ENCODE data around the gene ITIH1. TPM values are rescaled to one million over a fixed set of nuclear protein-coding genes. Genes with fewer than 3 reads are reported as not detected.
"Not testable (repeated sequence)": the region's sequence is repeated elsewhere in the genome, so short reads cannot be mapped to it uniquely, and the experiment has no call there.

The ITIH1 gene
- total RNA-seq, 2 donors from 2014 or later = 4.4 TPM; not detected in 1

DNA sequence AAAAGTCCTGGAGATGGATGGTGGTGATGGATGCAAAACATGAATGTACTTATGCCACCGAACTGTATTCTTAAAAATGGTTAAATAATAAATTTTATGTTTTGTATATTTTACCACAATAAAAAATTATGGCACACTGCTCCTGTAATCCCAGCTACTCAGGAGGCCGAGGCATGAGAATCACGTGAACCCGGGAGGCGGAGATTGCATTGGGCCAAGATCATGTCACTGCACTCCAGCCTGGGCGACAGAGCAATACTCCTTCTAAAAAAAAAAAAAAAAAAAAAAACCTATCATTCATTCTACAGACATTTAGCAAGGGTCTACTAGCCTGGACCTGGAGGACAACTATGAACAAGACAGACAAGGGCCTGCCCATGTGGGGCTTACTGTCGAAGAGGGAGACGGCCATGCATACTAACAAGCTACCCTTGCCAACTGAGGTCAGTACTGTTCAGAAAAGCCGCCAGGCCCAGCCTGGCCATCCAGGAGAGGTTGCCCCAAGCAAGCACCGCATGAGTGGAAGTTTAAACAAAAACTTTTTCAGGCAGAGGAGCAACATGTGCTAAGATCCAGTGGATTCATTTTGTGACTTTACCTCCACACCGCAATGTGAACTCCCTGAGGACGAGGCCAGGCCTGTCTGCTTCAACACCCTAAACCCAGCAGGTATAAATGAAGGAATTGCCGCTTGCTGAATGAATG, 3.9 kb upstream of the ITIH1 start:
- Histone ChIP-seq H3K36me3 (replicated peaks in 1 of 2; ENCODE audit: insufficient read depth in 1 of 2, low read depth in 2 of 2) (no peaks in the 10 kb centered on the region), H3K27ac (no peak overlapping the region), H3K27me3 (no peaks in the 10 kb centered on the region), H3K4me1 (peaks cover 27% of the 10 kb centered on the region), H3K4me3 (no peak overlapping the region), H3K9me3 (no peaks in the 10 kb centered on the region)
- ATAC-seq = no peak
- WGBS, 2 donors = 87 to 89% methylated on average over 13 of the region's 13 CpGs
- DNase-seq = no peak
- intact Hi-C loops (cut with DNase I) = no loop called here
- TF ChIP-seq POLR2A (IDR thresholded peaks at IDR 0.05) (no peak), CTCF (IDR thresholded peaks at IDR 0.05) (no peak)

GRCh38 chr3:52774066-52774713, 3.2 kb upstream of the ITIH1 start:
- 77 to 84% methylated on average over 7 to 8 of the region's 8 CpGs for WGBS, 2 donors
- intact Hi-C loops (cut with DNase I) = no loop called here
- DNase-seq = no peak
- Histone ChIP-seq H3K27me3 (no peaks in the 10 kb centered on the region), H3K4me1 (peaks cover 25% of the 10 kb centered on the region), H3K4me3 (no peak overlapping the region), H3K9me3 (no peaks in the 10 kb centered on the region), H3K27ac (no peak overlapping the region), H3K36me3 (replicated peaks in 1 of 2; ENCODE audit: insufficient read depth in 1 of 2, low read depth in 2 of 2) (no peaks in the 10 kb centered on the region)
- TF ChIP-seq POLR2A (IDR thresholded peaks at IDR 0.05) (no peak), CTCF (IDR thresholded peaks at IDR 0.05) (no peak)
- ATAC-seq = no peak

DNA sequence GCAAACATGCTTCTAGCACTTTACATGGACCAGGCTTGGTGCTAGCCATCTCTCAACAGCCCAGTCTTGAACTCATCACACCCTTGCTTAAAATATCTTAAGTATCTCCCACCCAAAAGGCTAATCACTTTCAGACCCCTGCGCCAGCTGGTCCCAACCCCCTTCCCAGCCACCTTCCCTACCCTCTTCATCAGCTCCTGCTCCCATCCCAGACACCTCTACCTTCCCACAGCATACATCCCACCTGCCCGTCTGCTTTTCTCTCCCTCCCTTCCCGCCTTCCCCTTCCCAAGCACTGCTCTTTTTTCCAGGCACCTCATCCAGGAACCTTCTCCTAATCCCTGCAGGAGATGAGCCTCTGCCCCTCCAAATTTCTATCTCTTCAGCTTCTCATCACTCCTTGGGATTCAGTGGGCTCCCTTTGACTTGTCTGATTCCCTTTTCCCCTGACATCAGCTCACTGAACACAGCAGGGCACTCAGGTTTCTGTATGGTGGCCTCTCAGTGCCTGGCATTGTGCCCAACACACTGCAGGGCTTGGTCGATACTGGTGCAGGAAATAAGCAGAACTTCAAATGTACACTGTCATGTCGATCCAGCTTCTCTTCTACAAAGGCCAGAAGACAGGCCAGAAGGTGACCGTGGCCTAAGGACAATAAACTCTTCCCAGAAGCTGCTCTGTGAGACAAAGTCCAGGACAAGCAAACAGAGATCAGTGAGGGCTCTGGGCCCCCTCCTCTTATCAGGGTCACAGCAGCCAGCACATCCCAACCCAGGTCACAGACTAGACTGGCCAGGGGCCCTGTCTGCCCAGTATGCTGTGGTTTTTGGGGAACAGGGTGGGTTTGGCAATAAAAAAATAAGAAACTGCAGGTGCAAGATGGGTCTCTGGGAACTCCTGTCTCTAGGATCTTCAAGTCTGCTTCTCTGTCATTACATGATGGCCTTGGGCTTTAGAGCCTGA, 2.2 kb upstream of the ITIH1 start:
- intact Hi-C loops (cut with DNase I) = no loop called here
- DNase-seq = peak; percentile 48 to 66 (median 62)
- TF ChIP-seq CTCF (IDR thresholded peaks at IDR 0.05) (no peak), POLR2A (IDR thresholded peaks at IDR 0.05) (no peak)
- Histone ChIP-seq H3K27me3 (no peaks in the 10 kb centered on the region), H3K4me1 (peaks cover 16% of the 10 kb centered on the region), H3K4me3 (no peak overlapping the region), H3K27ac (peak overlapping the region in 2 of 4 donors; percentile 49 to 55), H3K36me3 (replicated peaks in 1 of 2; ENCODE audit: insufficient read depth in 1 of 2, low read depth in 2 of 2) (no peaks in the 10 kb centered on the region), H3K9me3 (no peaks in the 10 kb centered on the region)
- 44 to 57% methylated on average over 4 to 6 of the region's 6 CpGs for WGBS, 2 donors
- no peak for ATAC-seq

GRCh38 chr3:52775877-52776276, 1.5 kb upstream of the ITIH1 start:
- no peak for ATAC-seq
- WGBS, 2 donors = 52 to 57% methylated on average over 8 of the region's 8 CpGs
- H3K4me1 ChIP-seq = peaks cover 16% of the 10 kb centered on the region
- no peaks in the 10 kb centered on the region for H3K36me3 ChIP-seq (replicated peaks in 1 of 2; ENCODE audit: insufficient read depth in 1 of 2, low read depth in 2 of 2)
- H3K9me3 ChIP-seq = no peaks in the 10 kb centered on the region
- H3K27me3 ChIP-seq = no peaks in the 10 kb centered on the region
- no peak for DNase-seq
- H3K27ac ChIP-seq = peak overlapping the region in 2 of 4 donors; percentile 49 to 55
- intact Hi-C loops (cut with DNase I) = no loop called here
- H3K4me3 ChIP-seq = no peak overlapping the region
- TF ChIP-seq POLR2A (IDR thresholded peaks at IDR 0.05) (no peak), CTCF (IDR thresholded peaks at IDR 0.05) (no peak)

- H3K27me3 ChIP-seq; H3K27ac ChIP-seq; H3K36me3 ChIP-seq (replicated peaks in 1 of 2; ENCODE audit: insufficient read depth in 1 of 2, low read depth in 2 of 2); H3K4me3 ChIP-seq; intact Hi-C loops (cut with DNase I); H3K9me3 ChIP-seq; ATAC-seq; DNase-seq: not testable (repeated sequence)
- 76 to 77% methylated on average over 6 of the region's 6 CpGs for WGBS, 2 donors
- H3K4me1 ChIP-seq = peaks cover 13% of the 10 kb centered on the region
Measured at GRCh38 chr3:52776486-52776885, 913 bp upstream of the ITIH1 start.

All from body of pancreas (tissue), 4 donors.